Activated CD4-positive, alpha-beta T cell treated with anti-CD3 and anti-CD28 coated beads, Interleukin-2, amount 50 U/mL, for 4 hours (primary cell): ENCODE measurements around the gene DDHD1.

ENCODE experiments used
- DNase-seq, 2 experiments: peaks; one replicate each; pipeline ENCODE4 v3.0.0-alpha.2; 2020

Gene DDHD1

GRCh38 chr14:53027562-53027961 lies 125.6 kb downstream of the DDHD1 start:
- DNase-seq = no peak

- no peak for DNase-seq
Observed at GRCh38 chr14:53027041-53027440, 126.1 kb downstream of the DDHD1 start.

GRCh38 chr14:53023325-53023724 lies 129.8 kb downstream of the DDHD1 start:
- no peak for DNase-seq

- no peak for DNase-seq
Observed at GRCh38 chr14:53022593-53022992, 130.5 kb downstream of the DDHD1 start.

- no peak for DNase-seq
Observed at GRCh38 chr14:53020193-53020932, 132.8 kb downstream of the DDHD1 start.

GRCh38 chr14:53019406-53019805 lies 133.7 kb downstream of the DDHD1 start:
- DNase-seq = no peak

- DNase-seq = no peak
Observed at GRCh38 chr14:53017837-53018236, 135.3 kb downstream of the DDHD1 start.

GRCh38 chr14:53016919-53017318 lies 136.2 kb downstream of the DDHD1 start:
- DNase-seq = no peak

- no peak for DNase-seq
Observed at GRCh38 chr14:53016491-53016890, 136.6 kb downstream of the DDHD1 start.

GRCh38 chr14:53011053-53011462 lies 142.1 kb downstream of the DDHD1 start:
- no peak for DNase-seq

GRCh38 chr14:53010193-53011040 lies 142.7 kb downstream of the DDHD1 start:
- DNase-seq = no peak

- no peak for DNase-seq
Observed at GRCh38 chr14:53006931-53007562, 146.1 kb downstream of the DDHD1 start.

GRCh38 chr14:53004976-53005375 lies 148.1 kb downstream of the DDHD1 start:
- no peak for DNase-seq

GRCh38 chr14:53003776-53004175 lies 149.3 kb downstream of the DDHD1 start:
- DNase-seq = no peak

GRCh38 chr14:53002576-53002975 lies 150.5 kb downstream of the DDHD1 start:
- no peak for DNase-seq

GRCh38 chr14:53001787-53002378 lies 151.2 kb downstream of the DDHD1 start:
- DNase-seq = no peak

GRCh38 chr14:52998376-52999015 lies 154.6 kb downstream of the DDHD1 start:
- no peak for DNase-seq

GRCh38 chr14:52996493-52996892 lies 156.6 kb downstream of the DDHD1 start:
- no peak for DNase-seq

GRCh38 chr14:52995998-52996397 lies 157.1 kb downstream of the DDHD1 start:
- DNase-seq = no peak

GRCh38 chr14:52992236-52992870 lies 160.8 kb downstream of the DDHD1 start:
- DNase-seq = no peak

- no peak for DNase-seq
Observed at GRCh38 chr14:52988139-52988538, 165.0 kb downstream of the DDHD1 start.

- DNase-seq = no peak
Observed at GRCh38 chr14:52987514-52987913, 165.6 kb downstream of the DDHD1 start.
